ENCODE results near the gene ZEB1. TPM values are rescaled to one million over a fixed set of nuclear protein-coding genes. Genes with fewer than 3 reads are reported as not detected.
"Not testable (repeated sequence)": the region's sequence is repeated elsewhere in the genome, so short reads cannot be mapped to it uniquely, and the experiment has no call there.

ZEB1 gene
- polyA plus RNA-seq, 1 experiment, result 154 TPM

GRCh38 chr10:31399171-31399570 lies 80.2 kb downstream of the ZEB1 start:
- no peak for DNase-seq (ENCODE audit: low read depth, low spot score)
- Histone ChIP-seq H3K27ac (ENCODE audit: low read depth, low read length) (no peak overlapping the region), H3K4me3 (ENCODE audit: low read depth, low read length) (no peak overlapping the region), H3K9me3 (ENCODE audit: control insufficient read depth, insufficient read depth, low read length) (no peaks in the 10 kb centered on the region), H3K27me3 (ENCODE audit: control insufficient read depth, insufficient read depth, low read length) (no peaks in the 10 kb centered on the region)
- TF ChIP-seq, protein P1, sequence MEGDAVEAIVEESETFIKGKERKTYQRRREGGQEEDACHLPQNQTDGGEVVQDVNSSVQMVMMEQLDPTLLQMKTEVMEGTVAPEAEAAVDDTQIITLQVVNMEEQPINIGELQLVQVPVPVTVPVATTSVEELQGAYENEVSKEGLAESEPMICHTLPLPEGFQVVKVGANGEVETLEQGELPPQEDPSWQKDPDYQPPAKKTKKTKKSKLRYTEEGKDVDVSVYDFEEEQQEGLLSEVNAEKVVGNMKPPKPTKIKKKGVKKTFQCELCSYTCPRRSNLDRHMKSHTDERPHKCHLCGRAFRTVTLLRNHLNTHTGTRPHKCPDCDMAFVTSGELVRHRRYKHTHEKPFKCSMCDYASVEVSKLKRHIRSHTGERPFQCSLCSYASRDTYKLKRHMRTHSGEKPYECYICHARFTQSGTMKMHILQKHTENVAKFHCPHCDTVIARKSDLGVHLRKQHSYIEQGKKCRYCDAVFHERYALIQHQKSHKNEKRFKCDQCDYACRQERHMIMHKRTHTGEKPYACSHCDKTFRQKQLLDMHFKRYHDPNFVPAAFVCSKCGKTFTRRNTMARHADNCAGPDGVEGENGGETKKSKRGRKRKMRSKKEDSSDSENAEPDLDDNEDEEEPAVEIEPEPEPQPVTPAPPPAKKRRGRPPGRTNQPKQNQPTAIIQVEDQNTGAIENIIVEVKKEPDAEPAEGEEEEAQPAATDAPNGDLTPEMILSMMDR (IDR thresholded peaks at IDR 0.05; ENCODE audit: low read depth, low read length), result no peak
- ChIA-PET POLR2A (interaction anchor here (0.6 kb wide), 1 partner anchor 654 kb away, joined by 5 read pairs; no protein-coding TSS in a partner anchor), CTCF (no interaction called here)

DNA sequence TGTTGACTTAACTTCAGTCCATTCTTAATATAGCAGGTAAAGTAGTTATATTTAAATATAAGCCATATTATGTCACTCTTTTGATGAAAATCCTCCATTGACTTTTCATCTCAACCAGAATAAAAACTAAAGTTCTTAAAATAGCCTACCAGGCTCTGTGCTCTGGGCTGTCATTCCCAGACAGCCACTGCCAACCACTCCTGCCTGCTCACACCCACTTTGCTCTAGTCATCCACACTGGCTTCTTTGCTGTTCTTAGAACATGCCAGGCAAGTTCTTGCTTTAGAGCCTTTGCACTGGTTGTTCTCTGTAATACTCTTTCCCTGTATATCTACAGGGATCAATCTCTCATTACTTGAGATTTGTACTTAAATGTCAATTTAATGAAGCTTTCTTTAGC lies 80.6 kb downstream of the ZEB1 start:
- CTCF ChIA-PET, result no interaction called here

GRCh38 chr10:31401287-31401686 lies 82.3 kb downstream of the ZEB1 start:
- H3K4me3 ChIP-seq (ENCODE audit: low read depth, low read length), result no peak overlapping the region

More for the DNA sequence above, 80.6 kb downstream of the ZEB1 start:
- TF ChIP-seq, protein P1 (IDR thresholded peaks at IDR 0.05; ENCODE audit: low read depth, low read length), result no peak
- Histone ChIP-seq H3K9me3 (ENCODE audit: control insufficient read depth, insufficient read depth, low read length) (no peaks in the 10 kb centered on the region), H3K27ac (ENCODE audit: low read depth, low read length) (no peak overlapping the region), H3K4me3 (ENCODE audit: low read depth, low read length) (no peak overlapping the region), H3K27me3 (ENCODE audit: control insufficient read depth, insufficient read depth, low read length) (no peaks in the 10 kb centered on the region)
- POLR2A ChIA-PET, result no interaction called here
- no peak for DNase-seq (ENCODE audit: low read depth, low spot score)

GRCh38 chr10:31404640-31405039 lies 85.6 kb downstream of the ZEB1 start:
- no peak for DNase-seq (ENCODE audit: low read depth, low spot score)
- H3K27me3 ChIP-seq (ENCODE audit: control insufficient read depth, insufficient read depth, low read length), result no peaks in the 10 kb centered on the region
- CTCF ChIA-PET, result no interaction called here
- H3K9me3 ChIP-seq (ENCODE audit: control insufficient read depth, insufficient read depth, low read length), result no peaks in the 10 kb centered on the region
- POLR2A ChIA-PET, result no interaction called here
- no peak overlapping the region for H3K4me3 ChIP-seq (ENCODE audit: low read depth, low read length)
- H3K27ac ChIP-seq (ENCODE audit: low read depth, low read length), result no peak overlapping the region
- TF ChIP-seq, protein P1 (IDR thresholded peaks at IDR 0.05; ENCODE audit: low read depth, low read length), result no peak

More at GRCh38 chr10:31401287-31401686, 82.3 kb downstream of the ZEB1 start:
- ChIA-PET CTCF (no interaction called here), POLR2A (no interaction called here)
- Histone ChIP-seq H3K27me3 (ENCODE audit: control insufficient read depth, insufficient read depth, low read length) (no peaks in the 10 kb centered on the region), H3K27ac (ENCODE audit: low read depth, low read length) (no peak overlapping the region), H3K9me3 (ENCODE audit: control insufficient read depth, insufficient read depth, low read length) (no peaks in the 10 kb centered on the region)
- no peak for DNase-seq (ENCODE audit: low read depth, low spot score)
- TF ChIP-seq, protein P1 (IDR thresholded peaks at IDR 0.05; ENCODE audit: low read depth, low read length), result no peak

GRCh38 chr10:31405829-31406228 lies 86.8 kb downstream of the ZEB1 start:
- H3K9me3 ChIP-seq (ENCODE audit: control insufficient read depth, insufficient read depth, low read length); POLR2A ChIA-PET; H3K27ac ChIP-seq (ENCODE audit: low read depth, low read length); H3K4me3 ChIP-seq (ENCODE audit: low read depth, low read length); DNase-seq (ENCODE audit: low read depth, low spot score); H3K27me3 ChIP-seq (ENCODE audit: control insufficient read depth, insufficient read depth, low read length); CTCF ChIA-PET: not testable (repeated sequence)

DNA sequence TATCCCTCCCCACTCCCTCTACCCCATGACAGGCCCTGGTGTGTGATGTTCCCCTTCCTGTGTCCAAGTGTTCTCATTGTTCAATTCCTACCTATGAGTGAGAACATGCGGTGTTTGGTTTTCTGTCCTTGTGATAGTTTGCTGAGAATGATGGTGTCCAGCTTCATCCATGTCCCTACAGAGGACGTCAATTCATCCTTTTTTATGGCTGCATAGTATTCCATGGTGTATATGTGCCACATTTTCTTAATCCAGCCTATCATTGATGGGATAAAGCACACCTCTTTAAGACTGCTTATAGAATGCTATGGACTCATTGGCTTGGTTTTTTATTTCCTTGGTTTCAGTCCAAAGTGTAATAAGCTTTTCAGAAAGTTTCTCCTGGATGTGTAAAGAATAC lies 93.4 kb downstream of the ZEB1 start:
- POLR2A ChIA-PET; H3K27me3 ChIP-seq (ENCODE audit: control insufficient read depth, insufficient read depth, low read length); DNase-seq (ENCODE audit: low read depth, low spot score); H3K4me3 ChIP-seq (ENCODE audit: low read depth, low read length); CTCF ChIA-PET; H3K27ac ChIP-seq (ENCODE audit: low read depth, low read length); H3K9me3 ChIP-seq (ENCODE audit: control insufficient read depth, insufficient read depth, low read length): not testable (repeated sequence)
